HepG2 (cell line): ENCODE data around the gene CHID1. TPM values are rescaled to one million over a fixed set of nuclear protein-coding genes. Genes with fewer than 3 reads are reported as not detected.

Source experiments
- ARNT2 ChIP-seq: sonication (generic); formaldehyde crosslinking; IDR thresholded peaks from 2 replicates; pipeline ENCODE4 v1.8.0; 2022; ENCODE audit warnings: mild to moderate bottlenecking, low read depth, missing genetic modification reagents, moderate library complexity
- BORCS8-MEF2B ChIP-seq: sonication (generic); formaldehyde crosslinking; IDR thresholded peaks from 2 replicates; pipeline ENCODE4 v1.8.0; 2022; ENCODE audit warnings: mild to moderate bottlenecking, missing genetic modification reagents
- E2F2 ChIP-seq: sonication (generic); formaldehyde crosslinking; IDR thresholded peaks from 2 replicates; pipeline ENCODE4 v1.4.0; 2020; ENCODE audit warnings: missing genetic modification reagents, borderline replicate concordance
- GABPB1 ChIP-seq: IDR thresholded peaks from 2 replicates; pipeline ENCODE4 v1.6.1; 2016; ENCODE audit warnings: mild to moderate bottlenecking, missing genetic modification reagents, moderate library complexity, missing compliant biosample characterization
- GTF2F1 ChIP-seq: fragments of 150-350 bp; IDR thresholded peaks from 2 replicates; pipeline ENCODE4 v1.6.1; 2014; ENCODE audit warnings: low read length
- HINFP ChIP-seq: sonication (generic); formaldehyde crosslinking; IDR thresholded peaks from 2 replicates; pipeline ENCODE4 v1.4.0; 2020; ENCODE audit warnings: low read depth, mild to moderate bottlenecking, missing genetic modification reagents
- JUNB ChIP-seq: sonication (generic); formaldehyde crosslinking; IDR thresholded peaks from 2 replicates; pipeline ENCODE4 v1.8.0; 2022; ENCODE audit warnings: missing genetic modification reagents, mild to moderate bottlenecking, borderline replicate concordance
- LCORL ChIP-seq, 2 experiments: fragments of 450-650 bp in 1 of 2; sonication (generic) in 1 of 2; formaldehyde crosslinking in 1 of 2; IDR thresholded peaks; 2 replicates each; pipeline versions ENCODE4 v1.5.0 to v1.6.1; 2017 to 2020; ENCODE audit warnings: antibody characterized with exemption in 1 of 2, missing genetic modification reagents in 1 of 2
- NFIB ChIP-seq: sonication (generic); formaldehyde crosslinking; IDR thresholded peaks from 2 replicates; pipeline ENCODE4 v1.9.0; 2021; ENCODE audit warnings: missing genetic modification reagents, mild to moderate bottlenecking, borderline replicate concordance
- PRMT3 ChIP-seq: sonication (generic); formaldehyde crosslinking; IDR thresholded peaks from 2 replicates; pipeline ENCODE4 v1.8.1; 2022; ENCODE audit warnings: low read depth, mild to moderate bottlenecking, moderate library complexity, missing genetic modification reagents, borderline replicate concordance
- RBAK ChIP-seq: sonication (generic); formaldehyde crosslinking; IDR thresholded peaks from 2 replicates; pipeline ENCODE4 v1.5.1; 2020; ENCODE audit warnings: mild to moderate bottlenecking, missing genetic modification reagents
- RBFOX2 ChIP-seq: fragments of 200-400 bp; formaldehyde crosslinking; IDR thresholded peaks from 2 replicates; pipeline ENCODE4 v1.6.1; 2017; ENCODE audit warnings: low read depth, mild to moderate bottlenecking, low read length
- TAF1 ChIP-seq: sonication (generic); formaldehyde crosslinking; IDR thresholded peaks from 2 replicates; pipeline ENCODE4 v1.4.0; 2020; ENCODE audit warnings: missing genetic modification reagents
- TGIF2 ChIP-seq: IDR thresholded peaks from 2 replicates; pipeline ENCODE4 v1.6.1; 2016; ENCODE audit warnings: control low read depth, missing compliant biosample characterization
- XRCC5 ChIP-seq: fragments of 200-400 bp; formaldehyde crosslinking; optimal IDR thresholded peaks from 2 replicates; pipeline ENCODE3; 2017; ENCODE audit warnings: mild to moderate bottlenecking, low read length
- YY1 ChIP-seq: IDR thresholded peaks from 2 replicates; pipeline ENCODE4 v1.6.1; 2011; ENCODE audit warnings: low read length, low read depth, moderate library complexity, mild to moderate bottlenecking; ENCODE audit not compliant: insufficient read depth, insufficient replicate concordance
- ZBTB14 ChIP-seq: sonication (generic); formaldehyde crosslinking; IDR thresholded peaks from 2 replicates; pipeline ENCODE4 v1.4.0; 2020; ENCODE audit warnings: missing genetic modification reagents
- ZBTB4 ChIP-seq: sonication (generic); formaldehyde crosslinking; IDR thresholded peaks from 2 replicates; pipeline ENCODE4 v1.4.0; 2020; ENCODE audit warnings: missing genetic modification reagents, mild to moderate bottlenecking, borderline replicate concordance
- ZNF44 ChIP-seq: sonication (generic); formaldehyde crosslinking; IDR thresholded peaks from 2 replicates; pipeline ENCODE4 v1.5.1; 2020; ENCODE audit warnings: mild to moderate bottlenecking, missing genetic modification reagents
- ZNF441 ChIP-seq: sonication (generic); formaldehyde crosslinking; IDR thresholded peaks from 2 replicates; pipeline ENCODE4 v1.7.0; 2021; ENCODE audit warnings: missing genetic modification reagents, borderline replicate concordance
- ZNF672 ChIP-seq: sonication (generic); formaldehyde crosslinking; IDR thresholded peaks from 2 replicates; pipeline ENCODE4 v1.8.1; 2022; ENCODE audit warnings: missing genetic modification reagents
- ZSCAN30 ChIP-seq: sonication (generic); formaldehyde crosslinking; IDR thresholded peaks from 2 replicates; pipeline ENCODE4 v1.5.0; 2020; ENCODE audit warnings: mild to moderate bottlenecking, missing genetic modification reagents
- polyA plus RNA-seq, 8 experiments: library from polyadenylated mRNA; depleted of rRNA in 3 of 8; stranded (reverse) in 7 of 8; unstranded in 1 of 8; fragments of >200 nt; fragmentation: Illumina TruSeq in 4 of 8; extraction: Trizol in 4 of 8; gene quantifications; 2 replicates each; pipeline versions ENCODE4 v1.2.1 to v1.2.3, GENCODE V29; 2011 to 2016; ENCODE audit warnings: low read depth in 4 of 8, missing spikeins in 1 of 8, mixed read lengths in 1 of 8; ENCODE audit not compliant: insufficient read depth in 1 of 8
- total RNA-seq, 5 experiments: library from RNA; depleted of rRNA; stranded (reverse); fragments of >200 nt; fragmentation: Illumina TruSeq; extraction: Trizol; gene quantifications; 2 replicates each; pipeline ENCODE4 v1.2.3, GENCODE V29; 2016; ENCODE audit warnings: low read depth in 1 of 5

CHID1 gene
- total and polyA plus RNA-seq, 2 of the 13 experiments (the other 11 are each of a cell fraction or from before 2014, with no cell fraction given): 65.1 to 93.6 TPM

- TF ChIP-seq ZNF44: no peak
- peak; percentile 54; the same call in 1 of the 2 replicates for TF ChIP-seq TAF1 (CRISPR knock-in tag)
- no peak for TF ChIP-seq PRMT3 (CRISPR knock-in tag)
- no peak for TF ChIP-seq RBAK (CRISPR knock-in tag)
- TF ChIP-seq ZBTB4 (CRISPR knock-in tag): peak; percentile 32; the same call in 1 of the 2 replicates
- TF ChIP-seq GABPB1 (CRISPR knock-in tag): peak; percentile 40; the same call in 1 of the 2 replicates
- 0 out of 2 replicates have a peak, but pooled peaks have one; percentile 49 for TF ChIP-seq ZBTB14 (CRISPR knock-in tag)
- TF ChIP-seq ZNF441: no peak
- no peak for TF ChIP-seq ZSCAN30 (CRISPR knock-in tag)
- no peak for TF ChIP-seq ZNF672
- no peak for TF ChIP-seq LCORL (IDR thresholded peaks at IDR 0.05)
- peak; percentile 25; the same call in 1 of the 2 replicates for TF ChIP-seq LCORL (CRISPR knock-in tag; IDR thresholded peaks at IDR 0.05)
- no peak for TF ChIP-seq XRCC5
- 0 out of 2 replicates have a peak, but pooled peaks have one; percentile 50 for TF ChIP-seq ARNT2
- peak; percentile 17 for TF ChIP-seq YY1
- peak; percentile 55; the same call in 1 of the 2 replicates for TF ChIP-seq RBFOX2
- TF ChIP-seq NFIB (CRISPR knock-in tag): 0 out of 2 replicates have a peak, but pooled peaks have one; percentile 55
- no peak for TF ChIP-seq GTF2F1
- TF ChIP-seq BORCS8-MEF2B (CRISPR knock-in tag): no peak
- 0 out of 2 replicates have a peak, but pooled peaks have one; percentile 11 for TF ChIP-seq HINFP (CRISPR knock-in tag)
- no peak for TF ChIP-seq E2F2 (CRISPR knock-in tag)
- no peak for TF ChIP-seq TGIF2 (CRISPR knock-in tag)
- no peak for TF ChIP-seq JUNB
These were observed 14.0 kb upstream of the CHID1 start (continued) for GRCh38 chr11:924406-925157.
